ENCODE measurements around the gene STOML1.
A peak's percentile ranks its signal among the peaks of the same experiment; 100 is the strongest.

Gene STOML1

DNA sequence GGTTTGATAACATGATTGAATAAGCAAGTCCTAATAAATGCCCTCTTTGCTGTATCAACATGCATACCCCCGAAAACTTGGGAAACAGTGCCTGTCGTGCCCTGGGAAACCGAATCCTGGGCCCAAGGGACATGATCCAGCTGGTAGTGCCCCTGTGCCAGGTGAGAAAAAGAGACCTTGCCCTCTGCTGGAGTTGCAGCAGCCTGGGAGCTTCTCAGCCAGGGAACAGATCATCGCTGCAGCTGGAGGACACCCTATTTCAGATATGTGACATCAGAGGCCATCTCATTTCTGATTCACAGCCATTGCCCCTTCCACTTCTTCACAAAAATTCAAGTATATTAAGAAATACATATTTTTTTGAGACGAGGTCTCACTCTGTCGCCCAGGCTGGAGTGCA, 32.3 kb downstream of the STOML1 start:
- DNase-seq = no peak

DNA sequence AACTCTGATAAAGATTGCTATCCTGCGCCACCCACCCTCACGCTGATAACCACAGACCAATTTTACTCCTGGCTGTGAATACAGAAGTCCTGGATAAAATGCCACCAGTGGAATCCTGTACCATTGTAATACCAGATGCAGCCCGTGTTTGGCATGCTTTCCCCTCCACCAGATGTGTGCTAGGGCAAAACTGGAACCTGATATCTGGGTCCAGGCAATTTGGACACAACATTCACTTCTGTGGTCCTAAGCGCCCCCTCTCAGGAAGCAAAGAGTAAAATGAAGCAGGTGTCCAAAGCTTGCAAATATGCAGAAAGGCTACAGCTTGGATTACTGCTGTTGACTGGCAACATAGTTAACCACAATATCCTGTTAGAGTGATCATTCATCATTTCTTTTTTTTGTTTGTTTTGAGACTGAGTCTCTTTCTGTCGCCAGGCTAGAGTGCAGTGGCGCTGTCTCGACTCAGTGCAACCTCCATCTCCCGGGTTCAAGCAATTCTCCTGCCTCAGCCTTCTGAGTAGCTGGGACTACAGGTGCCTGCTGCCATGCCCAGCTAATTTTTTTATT, 33.0 kb downstream of the STOML1 start:
- DNase-seq = peak in 1 of 2 donors; percentile 45

DNA sequence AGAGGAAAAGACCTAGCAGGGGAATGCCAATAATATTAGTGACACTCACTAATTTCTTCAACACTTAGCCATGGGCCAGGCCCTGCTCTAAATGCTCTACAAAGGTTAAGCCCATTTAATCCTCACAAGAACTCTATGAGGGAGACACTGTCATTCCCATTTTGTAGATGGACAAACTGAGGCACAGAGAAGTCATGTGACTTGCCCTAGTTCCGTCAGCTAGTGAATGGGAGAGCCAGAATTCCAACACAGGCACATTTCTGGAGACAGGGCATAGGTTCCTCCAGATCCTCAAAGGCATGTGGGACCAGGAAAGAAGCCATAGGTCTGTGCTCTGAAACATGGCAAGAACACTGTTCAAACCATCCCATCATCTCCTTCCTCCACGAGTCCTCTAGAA, 34.3 kb downstream of the STOML1 start:
- no peak for DNase-seq

DNA sequence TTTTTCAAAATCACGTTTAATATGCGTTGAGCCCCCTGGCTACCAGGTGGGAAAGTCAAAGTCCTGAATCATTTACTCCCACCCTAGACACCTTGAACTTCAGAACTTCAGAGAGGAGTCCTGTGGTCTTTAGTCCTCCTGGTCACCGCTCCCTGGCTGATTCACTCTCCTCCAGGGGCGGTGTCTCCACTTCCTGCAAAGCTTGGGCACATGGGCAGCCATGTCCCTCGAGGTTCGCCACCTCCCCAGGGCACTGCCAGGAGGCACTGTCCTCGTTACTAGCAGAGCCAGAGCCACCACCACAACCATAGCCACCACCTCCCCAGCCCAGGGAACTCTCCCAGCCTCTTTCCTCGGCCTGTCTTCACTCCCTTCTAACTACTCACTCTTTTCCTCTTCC, 34.8 kb downstream of the STOML1 start:
- no peak for DNase-seq

DNA sequence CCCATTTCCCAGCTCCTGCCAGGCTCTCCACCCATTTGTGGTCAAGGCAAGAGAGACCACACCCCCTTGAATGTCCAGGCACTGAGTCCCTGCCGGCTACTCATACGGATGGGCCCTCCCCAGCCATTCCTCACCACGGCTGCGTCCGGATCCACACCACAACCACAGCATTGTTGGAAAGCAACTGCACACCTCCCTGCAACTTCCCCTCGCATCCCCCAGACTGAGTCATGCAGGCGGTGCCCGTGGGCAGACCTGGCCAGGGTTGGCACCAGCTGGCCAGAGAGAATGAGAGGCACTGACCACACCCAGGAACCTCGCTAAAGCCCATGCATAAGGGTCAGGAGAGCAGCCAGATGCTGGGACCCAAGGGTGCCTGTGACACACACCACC, 35.4 kb downstream of the STOML1 start:
- no peak for DNase-seq

DNA sequence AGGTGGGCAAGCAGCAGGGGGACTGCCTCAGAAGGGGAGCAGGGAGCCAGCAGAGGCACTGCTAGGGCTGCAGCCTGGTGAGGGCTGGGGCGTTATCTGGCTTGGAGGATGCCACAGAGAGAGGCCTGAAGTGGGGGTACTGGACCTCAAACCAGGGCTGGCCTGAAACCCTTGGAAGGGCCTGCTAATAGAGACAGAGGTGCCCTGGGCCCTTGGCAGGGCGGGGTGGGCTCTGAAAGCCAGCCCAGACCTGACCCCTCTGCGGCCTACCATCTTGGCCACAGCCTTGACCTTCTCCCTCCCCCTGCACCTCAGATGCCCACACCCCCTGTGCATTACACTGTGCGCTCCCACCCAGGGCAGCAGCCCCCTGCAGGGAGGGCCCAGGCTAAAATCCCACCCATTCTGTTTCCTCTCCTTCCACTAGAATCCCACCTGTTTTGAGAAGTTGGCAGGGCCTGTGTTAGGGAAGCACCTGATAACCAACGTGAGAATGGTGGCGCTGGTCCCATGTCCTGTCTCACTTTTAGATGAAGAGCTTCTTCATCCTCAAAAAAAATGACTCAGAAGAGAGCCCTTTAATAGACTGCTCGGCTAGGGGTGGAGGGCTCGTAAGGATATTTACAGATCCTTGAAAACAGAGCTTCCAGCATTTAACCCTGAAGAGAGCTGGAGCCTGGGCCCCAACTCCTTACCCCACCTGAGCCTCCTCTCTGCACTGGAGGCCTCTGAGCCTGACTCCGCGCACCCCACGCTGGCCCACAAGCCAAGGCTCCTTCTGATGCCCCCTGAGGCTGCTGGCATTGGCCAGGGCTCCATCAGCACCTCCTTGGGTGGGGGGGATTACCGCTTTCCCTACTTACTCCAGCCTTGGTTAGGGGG, 36.0 kb downstream of the STOML1 start:
- DNase-seq = no peak

DNA sequence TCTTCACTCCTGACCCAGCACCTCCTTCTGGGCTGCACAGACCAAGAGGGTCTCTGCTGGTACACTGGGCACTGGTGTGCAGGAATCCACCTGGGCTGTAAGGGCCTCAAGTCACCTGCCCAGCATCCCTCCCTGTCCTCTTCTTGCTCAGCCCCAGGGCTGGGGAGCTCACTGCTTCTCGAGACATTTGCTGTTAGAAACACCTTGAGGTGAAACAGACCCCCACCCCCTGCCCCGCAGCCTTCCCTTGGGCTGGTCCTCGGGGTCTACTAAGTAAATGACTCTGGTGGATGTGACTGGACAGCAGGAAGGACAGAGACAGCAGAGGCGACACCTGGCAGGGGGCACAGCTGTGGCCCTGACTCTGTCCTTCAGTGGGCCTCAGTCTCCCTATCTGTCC, 36.8 kb downstream of the STOML1 start:
- DNase-seq = no peak

DNA sequence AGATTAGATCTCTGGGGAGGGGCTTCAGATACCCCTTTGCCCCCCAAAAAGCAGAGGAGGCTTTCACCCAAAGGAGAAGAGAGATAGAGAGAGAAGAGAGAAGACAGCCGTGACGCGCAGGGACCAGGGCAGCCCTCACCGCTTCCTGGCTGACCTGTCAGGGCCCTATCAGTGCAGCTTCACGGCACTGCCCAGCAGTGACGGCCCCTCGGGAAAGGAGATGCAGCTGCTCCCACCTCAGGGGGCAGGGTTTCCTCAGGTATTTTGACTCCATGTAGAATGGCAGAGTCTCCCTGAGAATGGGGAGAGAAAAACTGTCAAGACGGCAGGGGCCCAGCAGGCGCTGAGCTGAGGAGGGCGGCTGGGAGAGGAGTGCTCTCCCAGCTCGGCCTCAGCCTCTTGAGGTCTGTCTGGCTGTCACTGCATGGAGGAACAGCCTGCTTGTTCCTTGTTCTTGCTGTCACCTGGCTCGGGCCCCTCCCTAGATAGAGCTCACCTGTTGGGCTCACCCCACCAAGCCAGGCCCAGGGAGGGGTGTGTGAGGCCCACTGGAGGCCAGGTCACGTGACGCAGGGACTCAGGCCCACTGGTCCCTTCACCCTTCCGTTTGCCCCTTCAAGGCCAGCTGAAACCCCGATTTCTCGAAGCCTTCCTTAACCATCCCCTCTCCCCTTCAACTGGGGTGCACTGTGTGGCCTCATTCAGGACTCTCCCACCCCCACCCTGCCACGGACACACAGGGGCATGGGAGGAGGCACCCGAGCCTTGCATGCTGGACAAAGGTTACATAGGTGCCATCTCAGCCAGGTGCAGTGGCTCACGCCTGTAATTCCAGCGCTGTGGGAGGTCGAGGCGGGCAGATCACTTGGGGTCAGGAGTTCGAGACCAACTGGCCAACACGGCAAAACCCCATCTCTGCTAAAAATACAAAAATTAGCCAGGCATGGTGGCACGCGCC, 37.6 kb downstream of the STOML1 start:
- no peak for DNase-seq

DNA sequence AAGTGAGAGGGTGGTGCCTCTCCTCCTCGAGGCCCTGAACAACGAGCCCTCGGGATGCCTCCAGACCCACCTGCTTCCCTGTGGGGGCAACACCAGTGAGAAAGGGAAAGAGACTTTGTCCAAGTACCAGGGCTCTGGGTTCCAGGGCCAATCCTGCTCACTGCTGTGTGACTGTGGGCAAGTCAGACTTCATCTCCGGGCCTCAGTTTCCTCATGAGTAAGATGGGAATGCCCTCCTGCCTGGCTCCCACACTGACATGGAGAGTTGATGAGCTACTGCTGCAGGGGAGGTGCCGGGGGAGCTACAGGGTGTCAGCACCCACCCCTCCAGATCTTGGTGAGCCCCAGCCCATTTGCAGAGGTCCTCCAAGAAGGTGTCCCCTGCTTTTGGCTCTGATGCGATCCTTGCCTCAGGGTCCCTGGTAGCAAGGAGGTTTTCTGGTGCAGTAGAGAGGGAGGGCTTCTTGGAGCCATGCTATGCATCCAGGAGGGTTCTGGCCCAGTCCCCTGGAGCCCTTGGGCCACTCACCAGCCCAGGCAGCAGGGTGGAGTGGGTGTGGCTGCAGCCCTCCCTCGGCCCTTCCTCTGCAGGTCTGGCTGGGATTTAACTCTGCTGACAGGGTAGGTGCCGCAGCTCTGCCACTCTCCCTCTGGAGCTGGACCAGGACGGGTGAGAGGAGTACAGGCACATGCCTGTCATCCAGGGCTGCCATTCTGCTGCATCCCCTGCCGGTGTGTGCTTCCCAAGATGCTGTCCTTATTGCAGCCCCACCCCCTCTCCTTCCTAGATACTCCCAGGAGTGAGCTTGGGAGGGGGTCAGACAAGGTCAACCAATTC, 39.0 kb downstream of the STOML1 start:
- no peak for DNase-seq

DNA sequence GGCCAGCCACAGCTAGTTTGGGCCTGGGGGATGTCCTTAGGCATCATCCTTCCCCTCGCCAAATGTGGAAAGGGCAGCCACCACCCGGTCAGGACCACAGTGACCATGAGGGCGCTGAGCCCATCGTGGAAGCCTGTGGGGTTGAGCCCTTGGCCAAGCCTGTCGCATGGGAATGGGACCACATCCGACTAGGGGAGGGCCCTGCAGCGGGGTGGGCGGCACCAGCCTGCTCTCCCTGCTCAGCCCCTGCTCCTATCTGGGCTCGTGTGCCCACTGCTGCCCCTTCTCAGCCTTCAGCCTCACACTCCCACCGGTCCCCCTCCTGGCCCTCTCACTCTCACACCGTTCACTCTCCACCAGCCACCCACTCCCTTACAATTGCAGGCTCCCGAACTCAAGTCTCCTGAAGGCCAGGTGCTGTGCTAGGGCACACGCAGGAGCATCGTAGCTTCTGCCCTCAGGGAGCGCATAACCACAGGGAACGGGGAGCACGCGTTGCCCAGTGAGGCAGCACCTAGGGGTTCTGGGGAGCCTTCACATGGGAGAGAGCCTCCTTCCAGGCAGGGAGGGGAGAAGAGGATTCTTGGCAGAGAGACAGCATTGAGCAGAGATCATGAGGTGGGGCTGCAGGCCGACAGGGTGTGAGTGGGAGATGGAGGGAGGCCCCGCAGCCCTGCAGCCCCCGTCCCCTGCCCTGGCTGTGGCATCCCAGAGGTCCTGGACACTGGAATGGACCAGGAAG, 39.8 kb downstream of the STOML1 start:
- no peak for DNase-seq

DNA sequence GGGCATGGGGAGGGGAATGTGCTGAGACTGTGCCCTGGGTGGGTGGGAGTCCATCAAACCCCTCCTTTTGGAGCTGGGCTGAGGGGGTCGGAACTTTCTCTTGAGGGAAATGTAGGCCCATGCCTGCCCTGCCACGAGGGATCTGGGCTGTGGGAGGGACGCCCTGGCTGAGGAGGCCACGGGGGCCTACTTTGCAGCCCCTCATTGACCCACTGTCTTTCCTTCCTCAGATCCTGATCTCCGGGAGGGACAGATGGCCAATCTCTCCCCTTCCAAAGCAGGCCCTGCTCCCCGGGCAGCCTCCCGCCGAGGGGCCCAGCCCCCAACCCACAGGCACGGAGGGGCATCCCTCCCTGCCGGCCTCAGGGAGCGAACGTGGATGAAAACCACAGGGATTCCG, 40.5 kb downstream of the STOML1 start:
- no peak for DNase-seq

DNA sequence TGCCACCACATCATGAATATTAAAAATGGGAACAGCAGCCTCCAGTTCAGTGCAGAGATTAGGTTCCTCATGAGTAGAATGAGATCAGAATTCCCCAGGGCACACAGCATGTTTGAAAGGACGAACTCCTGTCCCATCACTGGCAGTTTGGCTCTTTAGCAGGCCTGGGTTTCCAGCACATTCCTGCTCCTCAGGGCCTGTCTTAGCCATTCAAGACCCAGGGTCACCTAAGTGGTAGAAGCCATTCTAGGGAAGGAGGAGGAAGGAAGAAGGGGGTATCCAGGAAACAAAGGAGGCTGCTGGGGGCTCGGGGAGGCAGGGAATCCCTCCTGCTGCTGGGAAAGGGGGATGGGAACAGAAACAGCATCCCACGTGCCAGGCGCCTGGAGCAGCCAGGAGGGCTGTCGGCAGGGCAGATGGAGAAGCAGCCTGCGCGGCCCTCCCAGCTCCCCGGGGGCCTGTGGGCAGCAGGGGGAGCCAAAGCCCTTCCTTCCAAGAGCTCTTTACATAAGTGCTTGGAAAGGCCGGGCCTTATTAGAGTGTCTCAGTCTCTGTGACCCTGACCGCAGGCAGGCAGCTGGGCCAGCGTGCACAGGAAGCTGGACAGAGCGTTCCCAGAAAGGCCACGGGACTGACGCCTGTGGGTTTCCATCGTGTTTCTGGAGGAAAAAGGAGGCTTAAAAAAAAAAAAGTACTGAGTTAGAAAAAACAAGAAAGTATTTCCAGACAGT, 41.1 kb downstream of the STOML1 start:
- DNase-seq = peak; percentile 66 to 75

DNA sequence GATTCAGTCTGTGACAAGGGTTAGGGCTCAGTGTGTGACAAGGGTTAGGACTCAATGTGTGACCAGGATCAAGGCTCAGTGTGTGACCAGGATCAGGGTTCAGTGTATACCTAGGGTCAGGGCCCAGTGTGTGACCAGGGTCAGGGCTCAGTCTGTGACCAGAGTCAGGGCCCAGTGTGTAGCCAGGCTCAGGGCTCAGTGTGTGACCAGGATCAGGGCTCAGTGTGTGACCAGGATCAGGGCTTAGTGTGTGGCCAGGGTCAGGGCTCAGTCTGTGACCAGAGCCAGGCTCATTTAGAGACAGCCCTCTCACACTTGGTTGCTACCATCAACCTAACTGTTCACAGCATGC, 41.6 kb downstream of the STOML1 start:
- no peak for DNase-seq

DNA sequence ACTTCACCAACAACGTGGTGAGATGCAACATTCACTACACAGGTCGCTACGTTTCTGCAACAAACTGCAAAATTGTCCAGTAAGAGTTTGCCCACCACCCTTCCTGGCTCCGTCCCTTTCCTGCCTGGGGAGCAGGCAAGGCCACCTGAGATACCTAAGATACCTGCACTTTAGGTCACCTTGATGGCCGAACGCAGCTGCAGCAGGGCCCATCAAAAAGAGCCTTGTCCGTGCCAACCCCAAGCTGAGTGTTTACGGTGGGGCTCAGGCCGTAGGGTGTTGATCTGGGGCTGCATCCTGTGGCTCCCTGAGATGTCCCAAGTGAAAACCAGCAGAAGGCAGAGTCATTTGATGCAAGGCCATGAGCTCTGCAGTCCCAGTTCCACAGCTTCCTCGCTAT, 42.6 kb downstream of the STOML1 start:
- DNase-seq = no peak

DNA sequence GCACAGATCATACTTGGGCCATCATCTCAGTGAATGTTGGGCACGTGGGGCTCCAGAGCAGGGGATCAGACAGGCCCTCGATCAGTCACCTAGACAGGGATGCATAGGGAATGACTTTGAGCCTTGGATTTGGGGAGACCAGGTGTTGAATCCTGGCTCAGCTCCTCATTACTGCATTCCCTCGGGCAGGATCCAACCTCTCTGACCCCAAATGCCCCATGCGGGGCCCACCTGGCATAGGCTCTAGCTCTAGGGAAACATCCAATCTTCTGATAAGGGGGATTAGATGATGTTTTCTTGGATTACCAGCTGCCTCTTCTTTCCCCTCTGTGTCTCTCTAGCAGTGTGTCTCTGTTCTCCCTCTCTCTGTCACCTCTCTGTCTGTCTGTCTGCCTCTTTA, 43.1 kb downstream of the STOML1 start:
- DNase-seq = no peak

DNA sequence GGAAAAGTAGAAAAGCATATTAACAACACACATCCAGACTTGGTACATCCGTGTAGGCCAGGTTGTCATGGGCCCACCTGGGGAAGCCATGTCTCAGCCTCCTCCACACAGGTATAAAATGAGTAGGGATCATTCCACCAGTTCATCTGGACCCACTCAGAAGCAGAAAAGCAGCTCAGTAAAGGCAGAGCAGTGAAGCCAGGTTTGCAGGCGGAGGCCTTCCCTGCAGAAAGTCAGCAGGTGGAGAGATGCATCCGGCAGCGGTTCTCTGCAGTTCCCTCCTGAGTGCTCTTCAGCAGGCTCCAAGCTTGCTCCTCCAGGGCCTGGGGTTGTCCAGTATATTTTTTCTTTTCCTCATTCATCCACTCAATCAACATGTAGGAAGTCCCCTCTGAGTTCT, 43.7 kb downstream of the STOML1 start:
- no peak for DNase-seq

DNA sequence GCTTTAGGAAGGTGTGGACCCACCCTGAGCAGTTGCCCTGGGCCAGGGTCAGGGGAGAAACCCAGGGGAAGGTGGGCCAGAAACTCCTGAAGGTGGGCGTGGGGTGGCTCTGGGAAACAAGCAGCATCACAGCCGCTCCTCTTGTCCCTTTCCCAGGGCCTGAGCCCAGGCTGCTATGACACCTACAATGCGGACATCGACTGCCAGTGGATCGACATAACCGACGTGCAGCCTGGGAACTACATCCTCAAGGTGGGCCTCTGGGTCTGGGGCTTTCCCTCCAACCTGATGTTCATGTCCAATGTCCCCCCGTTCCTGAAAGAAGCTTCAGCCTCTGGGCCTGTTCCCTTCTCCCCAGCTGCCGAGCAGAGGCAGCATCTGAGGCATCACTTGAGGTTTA, 44.4 kb downstream of the STOML1 start:
- no peak for DNase-seq

DNA sequence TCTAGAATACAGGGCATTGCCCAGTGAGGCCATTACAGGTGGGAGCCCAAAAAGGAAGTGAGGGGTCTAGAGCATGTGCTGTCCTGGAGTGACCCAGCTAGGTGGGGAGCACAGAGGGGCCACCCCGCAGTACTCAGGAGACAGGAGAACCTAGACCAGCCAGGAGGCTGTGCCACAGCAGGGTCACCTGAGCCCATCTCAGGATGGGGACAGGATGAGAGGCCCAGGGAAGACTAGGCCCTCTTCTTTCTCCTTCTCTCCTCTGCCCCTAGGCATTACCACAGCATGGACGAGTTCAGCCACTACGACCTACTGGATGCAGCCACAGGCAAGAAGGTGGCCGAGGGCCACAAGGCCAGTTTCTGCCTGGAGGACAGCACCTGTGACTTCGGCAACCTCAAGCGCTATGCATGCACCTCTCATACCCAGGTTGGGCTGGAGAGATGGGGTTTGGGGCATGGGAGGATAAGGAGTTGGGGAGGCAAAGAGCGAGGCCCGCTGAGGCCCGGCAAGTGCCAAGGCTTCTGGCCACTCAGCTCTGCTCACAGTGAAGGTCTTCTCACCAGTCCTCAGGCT, 45.2 kb downstream of the STOML1 start:
- DNase-seq = no peak

DNA sequence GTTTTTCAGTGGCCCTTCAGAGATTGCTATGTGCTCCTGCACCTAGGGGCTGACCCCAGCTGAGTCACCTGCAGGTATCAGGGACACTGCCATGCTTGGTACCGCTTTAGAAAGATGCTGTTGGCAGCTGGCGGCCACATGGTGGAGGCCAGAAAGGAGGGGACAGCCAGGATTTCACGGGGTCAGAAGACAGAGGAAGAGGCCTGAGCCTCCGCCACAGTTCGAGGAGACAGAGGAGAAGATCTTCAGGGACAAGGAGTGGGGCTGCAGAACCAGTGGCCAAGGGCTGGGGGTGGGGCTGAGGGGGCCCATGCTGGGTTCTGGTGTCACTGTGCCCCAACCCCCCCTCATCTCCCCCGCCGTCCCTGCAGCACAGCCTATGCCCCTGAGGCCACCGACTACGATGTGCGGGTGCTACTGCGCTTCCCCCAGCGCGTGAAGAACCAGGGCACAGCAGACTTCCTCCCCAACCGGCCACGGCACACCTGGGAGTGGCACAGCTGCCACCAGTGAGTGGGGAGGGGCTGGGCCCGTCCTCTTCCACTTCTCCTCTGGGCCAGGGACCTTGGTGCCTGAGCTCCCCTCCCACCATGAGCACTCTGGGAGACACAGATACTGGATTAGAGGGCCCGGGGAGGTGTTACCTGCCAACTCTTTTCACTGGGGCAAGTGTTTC, 45.9 kb downstream of the STOML1 start:
- DNase-seq = no peak

DNA sequence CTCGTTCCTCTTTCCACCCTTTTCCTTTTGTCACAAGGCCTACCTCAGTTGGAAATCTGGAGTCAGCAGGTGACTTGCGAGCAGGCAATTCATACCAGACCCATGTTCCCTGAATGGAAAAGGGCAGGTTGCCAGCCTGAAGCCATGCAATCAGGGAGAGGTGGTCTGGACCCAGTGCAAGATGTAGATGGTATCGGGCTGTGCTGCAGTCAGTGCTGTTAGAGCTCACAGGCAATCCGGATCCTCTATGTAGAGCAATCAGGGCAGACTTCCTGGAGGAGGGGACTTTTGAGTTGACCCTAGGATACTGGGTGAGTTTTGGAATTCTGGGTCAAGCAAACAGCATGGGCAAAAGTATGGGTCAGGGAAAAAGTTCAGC, 47.0 kb downstream of the STOML1 start:
- DNase-seq = no peak
